OCI-LY7 (cell line): ENCODE data around the gene DUSP9. TPM values are rescaled to one million over a fixed set of nuclear protein-coding genes. Genes with fewer than 3 reads are reported as not detected.
A peak's percentile ranks its signal among the peaks of the same experiment; 100 is the strongest.

Experiments
- BruUV-seq: library from RNA; stranded (reverse); fragments of 400-500 nt; replicated peaks from 2 replicates; lab custom pipeline; 2021; lab: Mats Ljungman, UMichigan
- CTCF ChIA-PET: fragments of 300-600 bp; sonication (Branson Sonifier 250); formaldehyde crosslinking; loops from one replicate; lab custom pipeline; 2022; ENCODE audit warnings: antibody characterized with exemption; ENCODE audit not compliant: unreplicated experiment; lab: Charles Lee
- POLR2A ChIA-PET: fragments of 300-600 bp; sonication (Branson Sonifier 250); formaldehyde crosslinking; loops from one replicate; lab custom pipeline; 2022; ENCODE audit warnings: antibody characterized with exemption; lab: Charles Lee
- DNase-seq: peaks from one replicate; pipeline ENCODE4 v3.0.0-alpha.2; 2015; ENCODE audit warnings: low spot score
- H2AFZ ChIP-seq: fragments of 200-600 bp; sonication (generic), shearing (Covaris generic); 2 replicates; pipeline ENCODE4 v1.6.1; 2014; ENCODE audit warnings: mild to moderate bottlenecking, antibody characterized with exemption, low read length, moderate library complexity
- H3K27ac ChIP-seq: fragments of 200-600 bp; sonication (generic); 2 replicates; pipeline ENCODE4 v1.5.1; 2014; ENCODE audit warnings: mixed run types, low read depth, mild to moderate bottlenecking, moderate library complexity, low read length, inconsistent platforms; ENCODE audit not compliant: poor library complexity, severe bottlenecking
- H3K36me3 ChIP-seq: fragments of 200-600 bp; sonication (generic); 2 replicates; pipeline ENCODE4 v1.6.1; 2014; ENCODE audit warnings: mild to moderate bottlenecking, antibody characterized with exemption, low read length, moderate library complexity, mixed read lengths; ENCODE audit not compliant: insufficient read depth
- H3K4me1 ChIP-seq: fragments of 200-600 bp; sonication (generic); 2 replicates; pipeline ENCODE4 v1.5.1; 2014; ENCODE audit warnings: mild to moderate bottlenecking, low read length; ENCODE audit not compliant: insufficient read depth, poor library complexity, severe bottlenecking
- H3K4me2 ChIP-seq: fragments of 200-600 bp; sonication (generic); 2 replicates; pipeline ENCODE4 v1.6.1; 2014; ENCODE audit warnings: mild to moderate bottlenecking, low read length
- H3K4me3 ChIP-seq: fragments of 200-600 bp; sonication (generic); 2 replicates; pipeline ENCODE4 v1.5.1; 2014; ENCODE audit warnings: mild to moderate bottlenecking, low read depth, low read length; ENCODE audit not compliant: poor library complexity, severe bottlenecking
- H3K79me2 ChIP-seq: fragments of 200-600 bp; sonication (generic); 2 replicates; pipeline ENCODE4 v1.6.1; 2016; ENCODE audit warnings: low read depth, mild to moderate bottlenecking, low read length, moderate library complexity, mixed read lengths; ENCODE audit not compliant: insufficient read depth
- H3K9me2 ChIP-seq: fragments of 200-600 bp; sonication (generic); 2 replicates; pipeline ENCODE4 v1.6.1; 2016; ENCODE audit warnings: mild to moderate bottlenecking, low read length, mixed read lengths; ENCODE audit not compliant: insufficient read depth
- H3K9me3 ChIP-seq: fragments of 200-600 bp; sonication (generic); 2 replicates; pipeline ENCODE4 v1.6.1; 2014; ENCODE audit warnings: mild to moderate bottlenecking, mixed run types, low read length, mixed read lengths
- H4K20me1 ChIP-seq: fragments of 200-600 bp; sonication (generic); 2 replicates; pipeline ENCODE4 v1.6.1; 2014; ENCODE audit warnings: mild to moderate bottlenecking, antibody characterized with exemption, low read length, moderate library complexity, mixed read lengths; ENCODE audit not compliant: insufficient read depth
- CTCF ChIP-seq: fragments of 200-600 bp; sonication (generic); conservative IDR thresholded peaks from 2 replicates; pipeline ENCODE4 v1.5.1; 2014; ENCODE audit warnings: mild to moderate bottlenecking, antibody characterized with exemption, low read length, moderate library complexity, mixed read lengths
- EZH2phosphoT487 ChIP-seq: fragments of 200-600 bp; sonication (generic); IDR thresholded peaks from 2 replicates; pipeline ENCODE4 v1.6.1; 2018; ENCODE audit warnings: low read depth, borderline replicate concordance, mild to moderate bottlenecking, mixed run types, antibody characterized with exemption, low read length, moderate library complexity, mixed read lengths
- intact Hi-C: fragments of 100-400 bp; cut with micrococcal nuclease; formaldehyde crosslinking; loops from one replicate; pipeline ENCODE4 v1.10.0; 2022; ENCODE audit not compliant: unreplicated experiment
- total RNA-seq, 2 experiments: library from RNA; depleted of rRNA in 1 of 2; stranded (reverse); fragments of >200 nt in 1 of 2; shearing (Covaris generic) in 1 of 2; gene quantifications; 2 replicates each; pipeline ENCODE4 v1.2.3, GENCODE V29; 2014 to 2022

The DUSP9 gene
- total RNA-seq, 2 experiments from 2014 or later = not detected

GRCh38 chrX:153662266-153662665, 15.3 kb downstream of the DUSP9 start:
- intact Hi-C loops = no loop called here
- Histone ChIP-seq H3K4me1 (no peaks in the 10 kb centered on the region), H3K9me2 (no peaks in the 10 kb centered on the region), H2AFZ (no peak overlapping the region), H4K20me1 (no peaks in the 10 kb centered on the region), H3K79me2 (no peaks in the 10 kb centered on the region), H3K4me3 (no peak overlapping the region), H3K9me3 (no peaks in the 10 kb centered on the region), H3K4me2 (no peak overlapping the region), H3K27ac (no peak overlapping the region), H3K36me3 (no peaks in the 10 kb centered on the region)
- BruUV-seq = no TSS peak
- DNase-seq = peak; percentile 31
- ChIA-PET POLR2A (no interaction called here), CTCF (no interaction called here)
- TF ChIP-seq EZH2phosphoT487 (no peak), CTCF (peak; percentile 69)

GRCh38 chrX:153665726-153666306, 18.8 kb downstream of the DUSP9 start:
- intact Hi-C loops = no loop called here

More at GRCh38 chrX:153665726-153666306, 18.8 kb downstream of the DUSP9 start:
- no peak for DNase-seq
- ChIA-PET CTCF (interaction anchor here (0.6 kb wide), 1 partner anchor 33 kb away, joined by 5 read pairs; no protein-coding TSS in a partner anchor), POLR2A (no interaction called here)
- Histone ChIP-seq H3K9me3 (no peaks in the 10 kb centered on the region), H3K4me3 (no peak overlapping the region), H3K4me2 (no peak overlapping the region), H3K79me2 (no peaks in the 10 kb centered on the region), H3K36me3 (no peaks in the 10 kb centered on the region), H3K4me1 (no peaks in the 10 kb centered on the region), H2AFZ (no peak overlapping the region), H4K20me1 (no peaks in the 10 kb centered on the region), H3K9me2 (no peaks in the 10 kb centered on the region), H3K27ac (no peak overlapping the region)
- no TSS peak for BruUV-seq
- no peak for TF ChIP-seq EZH2phosphoT487
- TF ChIP-seq CTCF = no peak
